OCI-LY3 (cell line): Measurements from ENCODE around the gene INHA.

ENCODE experiments used
- EZH2phosphoT487 ChIP-seq: fragments of 200-600 bp; shearing (Covaris generic); IDR thresholded peaks from 2 replicates; pipeline ENCODE4 v1.6.1; 2018; ENCODE audit warnings: antibody characterized with exemption, mixed run types, low read depth
- TF ChIP-seq, protein P1 (sequence below): fragments of 200-600, 300-600 bp; sonication (generic); IDR thresholded peaks from 2 replicates; pipeline ENCODE4 v1.5.1; 2014; ENCODE audit warnings: antibody characterized with exemption, low read length, low read depth

DNA sequence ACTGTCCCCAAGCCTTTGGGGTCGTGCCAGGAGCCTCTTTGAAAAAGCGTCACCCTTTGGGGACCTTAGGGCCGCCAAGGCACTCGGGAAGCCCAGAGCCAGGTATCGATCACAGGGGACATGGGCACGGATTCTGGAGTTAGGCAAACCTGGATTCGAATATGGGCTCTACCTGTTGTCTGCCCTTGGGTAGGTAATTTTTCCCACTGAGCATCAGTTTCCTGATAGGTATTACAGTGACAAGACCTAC lies 19.0 kb upstream of the INHA start:
- TF ChIP-seq, protein P1, sequence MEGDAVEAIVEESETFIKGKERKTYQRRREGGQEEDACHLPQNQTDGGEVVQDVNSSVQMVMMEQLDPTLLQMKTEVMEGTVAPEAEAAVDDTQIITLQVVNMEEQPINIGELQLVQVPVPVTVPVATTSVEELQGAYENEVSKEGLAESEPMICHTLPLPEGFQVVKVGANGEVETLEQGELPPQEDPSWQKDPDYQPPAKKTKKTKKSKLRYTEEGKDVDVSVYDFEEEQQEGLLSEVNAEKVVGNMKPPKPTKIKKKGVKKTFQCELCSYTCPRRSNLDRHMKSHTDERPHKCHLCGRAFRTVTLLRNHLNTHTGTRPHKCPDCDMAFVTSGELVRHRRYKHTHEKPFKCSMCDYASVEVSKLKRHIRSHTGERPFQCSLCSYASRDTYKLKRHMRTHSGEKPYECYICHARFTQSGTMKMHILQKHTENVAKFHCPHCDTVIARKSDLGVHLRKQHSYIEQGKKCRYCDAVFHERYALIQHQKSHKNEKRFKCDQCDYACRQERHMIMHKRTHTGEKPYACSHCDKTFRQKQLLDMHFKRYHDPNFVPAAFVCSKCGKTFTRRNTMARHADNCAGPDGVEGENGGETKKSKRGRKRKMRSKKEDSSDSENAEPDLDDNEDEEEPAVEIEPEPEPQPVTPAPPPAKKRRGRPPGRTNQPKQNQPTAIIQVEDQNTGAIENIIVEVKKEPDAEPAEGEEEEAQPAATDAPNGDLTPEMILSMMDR = no peak
- TF ChIP-seq EZH2phosphoT487 = no peak
